Endodermal cell (in vitro differentiated cells): ENCODE results near the gene MOB2. TPM values are rescaled to one million over a fixed set of nuclear protein-coding genes. Genes with fewer than 3 reads are reported as not detected.
A peak's percentile ranks its signal among the peaks of the same experiment; 100 is the strongest.

Experiments
- DNase-seq: peaks from one replicate; pipeline ENCODE4 v3.0.0-alpha.2; 2017
- H3K27ac ChIP-seq: 2 replicates; pipeline ENCODE4 v1.5.1; 2013; ENCODE audit warnings: mild to moderate bottlenecking, low read depth, low read length, moderate library complexity
- H3K27me3 ChIP-seq: 2 replicates; pipeline ENCODE4 v1.6.1; 2013; ENCODE audit warnings: mild to moderate bottlenecking, low read length, moderate library complexity; ENCODE audit not compliant: insufficient read depth, control insufficient read depth, poor library complexity, severe bottlenecking
- H3K36me3 ChIP-seq: 2 replicates; pipeline ENCODE4 v1.7.0; 2013; ENCODE audit warnings: mild to moderate bottlenecking, low read length, moderate library complexity; ENCODE audit not compliant: control insufficient read depth, insufficient read depth
- H3K4me1 ChIP-seq: one replicate; pipeline ENCODE4 v1.7.0; 2013; ENCODE audit warnings: low read length; ENCODE audit not compliant: control insufficient read depth, insufficient read depth
- H3K4me3 ChIP-seq: 2 replicates; pipeline ENCODE4 v1.5.1; 2013; ENCODE audit warnings: mild to moderate bottlenecking, low read length, moderate library complexity
- H3K9ac ChIP-seq: 2 replicates; pipeline ENCODE4 v1.6.1; 2013; ENCODE audit warnings: mild to moderate bottlenecking, low read length, moderate library complexity; ENCODE audit not compliant: poor library complexity, severe bottlenecking; ENCODE audit errors: extremely low read depth
- H3K9me3 ChIP-seq: 2 replicates; pipeline ENCODE4 v1.6.1; 2013; ENCODE audit warnings: mild to moderate bottlenecking, low read length, moderate library complexity; ENCODE audit not compliant: control insufficient read depth
- H3K27ac Mint-ChIP-seq: 2 replicates; pipeline ENCODE4 v1.8.0; 2020; ENCODE audit warnings: mixed read lengths
- H3K27me3 Mint-ChIP-seq: 2 replicates; pipeline ENCODE4 v1.8.0; 2021; ENCODE audit warnings: mild to moderate bottlenecking, mixed read lengths; ENCODE audit not compliant: insufficient read depth
- H3K36me3 Mint-ChIP-seq: 2 replicates; pipeline ENCODE4 v1.8.0; 2020; ENCODE audit warnings: low read depth, mixed read lengths
- H3K4me1 Mint-ChIP-seq: 2 replicates; pipeline ENCODE4 v1.8.0; 2020; ENCODE audit warnings: mixed read lengths
- H3K4me3 Mint-ChIP-seq: 2 replicates; pipeline ENCODE4 v1.8.0; 2020; ENCODE audit warnings: mild to moderate bottlenecking, moderate library complexity, mixed read lengths
- H3K9me3 Mint-ChIP-seq: 2 replicates; pipeline ENCODE4 v1.8.0; 2020; ENCODE audit warnings: mild to moderate bottlenecking, mixed read lengths
- WGBS, 2 experiments: methylation state at CpG; one replicate each; pipeline versions ENCODE4 v1.1.5 to v1.1.7; 2013; ENCODE audit warnings: missing lambda C conversion rate in 2 of 2, mixed read lengths in 1 of 2; ENCODE audit not compliant: insufficient coverage in 1 of 2, insufficient read length in 1 of 2; 5-methylcytosine and 5-hydroxymethylcytosine counted together
- total RNA-seq, 2 donors: library from RNA; stranded (reverse); fragmentation: NEBNext Ultra II Directional in 1 of 2; extraction: Animal tissue kit (Norgen Biotek cat#: 25700) in 1 of 2; gene quantifications; 2 replicates in 1 of 2; 3 replicates in 1 of 2; pipeline ENCODE4 v1.2.1, GENCODE V29; 2021
- TF ChIP-seq, protein P1 (sequence below): fragments of 200-600 bp; sonication (generic); conservative IDR thresholded peaks from 2 replicates; pipeline ENCODE4 v1.5.0; 2021; ENCODE audit warnings: antibody characterized with exemption, mild to moderate bottlenecking

MOB2 gene
- total RNA-seq, 2 donors from 2014 or later = 23.9 to 25.4 TPM

- Histone ChIP-seq H3K27me3 (no peaks in the 10 kb centered on the region), H3K9ac (no peak overlapping the region), H3K27ac (no peak overlapping the region), H3K4me3 (no peak overlapping the region), H3K4me1 (no peaks in the 10 kb centered on the region), H3K9me3 (no peaks in the 10 kb centered on the region), H3K36me3 (no peaks in the 10 kb centered on the region)
- peaks cover 7% of the 10 kb centered on the region for H3K36me3 Mint-ChIP-seq
- no peak overlapping the region for H3K27ac Mint-ChIP-seq
- no peaks in the 10 kb centered on the region for H3K4me1 Mint-ChIP-seq
- 84 to 100% methylated on average over 1 to 6 of the region's 6 CpGs for WGBS, 2 experiments
- no peak overlapping the region for H3K4me3 Mint-ChIP-seq
- TF ChIP-seq, protein P1, sequence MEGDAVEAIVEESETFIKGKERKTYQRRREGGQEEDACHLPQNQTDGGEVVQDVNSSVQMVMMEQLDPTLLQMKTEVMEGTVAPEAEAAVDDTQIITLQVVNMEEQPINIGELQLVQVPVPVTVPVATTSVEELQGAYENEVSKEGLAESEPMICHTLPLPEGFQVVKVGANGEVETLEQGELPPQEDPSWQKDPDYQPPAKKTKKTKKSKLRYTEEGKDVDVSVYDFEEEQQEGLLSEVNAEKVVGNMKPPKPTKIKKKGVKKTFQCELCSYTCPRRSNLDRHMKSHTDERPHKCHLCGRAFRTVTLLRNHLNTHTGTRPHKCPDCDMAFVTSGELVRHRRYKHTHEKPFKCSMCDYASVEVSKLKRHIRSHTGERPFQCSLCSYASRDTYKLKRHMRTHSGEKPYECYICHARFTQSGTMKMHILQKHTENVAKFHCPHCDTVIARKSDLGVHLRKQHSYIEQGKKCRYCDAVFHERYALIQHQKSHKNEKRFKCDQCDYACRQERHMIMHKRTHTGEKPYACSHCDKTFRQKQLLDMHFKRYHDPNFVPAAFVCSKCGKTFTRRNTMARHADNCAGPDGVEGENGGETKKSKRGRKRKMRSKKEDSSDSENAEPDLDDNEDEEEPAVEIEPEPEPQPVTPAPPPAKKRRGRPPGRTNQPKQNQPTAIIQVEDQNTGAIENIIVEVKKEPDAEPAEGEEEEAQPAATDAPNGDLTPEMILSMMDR = no peak
- no peak for DNase-seq
- no peaks in the 10 kb centered on the region for H3K27me3 Mint-ChIP-seq
- H3K9me3 Mint-ChIP-seq = no peaks in the 10 kb centered on the region
Observed at GRCh38 chr11:1483445-1483961, 3.1 kb downstream of the MOB2 start.

DNA sequence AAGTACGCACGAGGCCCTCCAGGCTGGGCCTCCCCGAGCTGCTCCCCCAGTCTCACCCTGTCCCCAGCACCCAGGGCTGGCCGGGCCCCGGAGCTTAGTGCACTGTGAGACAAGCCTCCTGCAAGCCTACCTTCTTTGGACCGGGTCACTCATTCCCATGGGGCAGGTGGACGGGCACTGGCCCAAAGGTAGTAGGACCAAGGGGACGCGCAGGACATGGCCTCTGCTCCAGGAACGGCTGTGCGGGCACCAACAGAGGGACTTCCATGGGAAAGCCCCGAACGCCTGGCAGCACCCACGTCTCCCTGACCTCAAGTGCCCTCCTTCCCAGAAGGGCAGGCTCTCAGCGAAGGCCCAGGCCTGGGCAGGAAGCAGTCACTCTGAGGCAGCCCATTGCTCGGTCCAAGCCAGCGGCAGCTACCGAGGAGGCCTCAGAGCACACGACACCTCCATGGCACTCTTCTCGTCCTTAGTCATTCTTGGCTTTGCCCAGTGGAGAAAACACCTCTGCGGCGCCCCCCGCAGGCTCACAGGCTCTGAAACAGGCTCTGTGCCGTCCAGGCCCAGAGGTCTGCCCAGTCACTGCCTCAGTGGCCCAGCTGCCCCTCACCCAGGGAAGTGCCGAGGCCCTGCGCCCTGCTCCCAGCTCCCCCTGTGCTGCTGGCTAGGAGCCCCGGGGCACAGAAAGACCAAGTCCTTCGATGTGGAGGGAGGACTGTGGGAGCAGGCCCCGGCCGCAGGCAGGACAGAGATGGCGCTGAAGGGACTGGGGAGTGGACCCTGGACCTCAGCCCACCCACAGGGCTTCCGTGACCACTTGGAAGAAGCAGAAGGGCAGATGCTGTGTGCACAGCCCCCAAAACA is 3.8 kb downstream of the MOB2 start:
- TF ChIP-seq, protein P1 = peak; percentile 52
- peak; percentile 65 for DNase-seq
- no peaks in the 10 kb centered on the region for H3K4me1 ChIP-seq
- H3K36me3 ChIP-seq = no peaks in the 10 kb centered on the region
- H3K27me3 Mint-ChIP-seq = no peaks in the 10 kb centered on the region
- peak overlapping the region; percentile 52 for H3K27ac Mint-ChIP-seq
- no peaks in the 10 kb centered on the region for H3K4me1 Mint-ChIP-seq
- H3K27me3 ChIP-seq = no peaks in the 10 kb centered on the region
- H3K9me3 Mint-ChIP-seq = no peaks in the 10 kb centered on the region
- H3K9ac ChIP-seq = no peak overlapping the region
- H3K4me3 ChIP-seq = no peak overlapping the region
- no peak overlapping the region for H3K27ac ChIP-seq
- no peak overlapping the region for H3K4me3 Mint-ChIP-seq
- peaks cover 12% of the 10 kb centered on the region for H3K36me3 Mint-ChIP-seq
- WGBS, 2 experiments = 92 to 93% methylated on average over 20 to 32 of the region's 32 CpGs
- H3K9me3 ChIP-seq = no peaks in the 10 kb centered on the region

DNA sequence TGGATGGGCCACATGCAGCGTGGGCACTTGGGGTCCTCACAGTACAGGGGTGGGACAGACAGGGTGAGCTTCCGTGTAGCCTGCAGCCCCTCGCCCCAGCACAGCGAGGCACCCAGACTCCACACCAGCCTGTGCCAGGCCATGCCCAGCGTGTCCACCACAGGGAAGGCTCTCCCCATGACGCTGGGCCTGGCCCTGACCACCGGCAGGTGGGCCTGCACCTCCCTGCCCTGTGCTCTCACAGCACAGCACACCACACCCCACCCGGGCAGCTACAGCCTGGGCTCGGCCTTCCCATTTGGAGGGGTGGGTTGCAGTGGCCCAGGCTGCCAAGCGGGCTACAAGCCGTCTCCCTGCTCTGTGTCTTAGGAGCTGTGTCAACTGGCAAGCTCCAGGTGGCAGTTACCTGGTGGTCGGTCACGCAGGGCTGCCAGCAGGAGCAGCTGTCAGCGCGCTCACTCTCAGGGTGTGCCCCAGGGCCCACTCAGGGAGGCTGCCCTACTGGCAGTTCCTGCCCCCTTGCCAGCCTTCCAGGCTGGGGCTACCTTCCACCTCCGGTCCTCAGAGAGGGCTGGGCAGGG is 4.6 kb downstream of the MOB2 start:
- H3K27ac ChIP-seq = no peak overlapping the region

More for the DNA sequence above, 4.6 kb downstream of the MOB2 start:
- Histone ChIP-seq H3K4me3 (no peak overlapping the region), H3K4me1 (no peaks in the 10 kb centered on the region), H3K9me3 (no peaks in the 10 kb centered on the region), H3K9ac (no peak overlapping the region), H3K27me3 (no peaks in the 10 kb centered on the region), H3K36me3 (peaks cover under 1% of the 10 kb centered on the region)
- Mint-ChIP-seq H3K4me3 (no peak overlapping the region), H3K36me3 (peaks cover 15% of the 10 kb centered on the region), H3K9me3 (no peaks in the 10 kb centered on the region), H3K27ac (no peak overlapping the region), H3K4me1 (no peaks in the 10 kb centered on the region), H3K27me3 (no peaks in the 10 kb centered on the region)
- TF ChIP-seq, protein P1 = no peak
- 93 to 95% methylated on average over 10 to 16 of the region's 16 CpGs for WGBS, 2 experiments
- no peak for DNase-seq
